PC-3 (cell line): Measurements from ENCODE around the gene COX7A2L. TPM values are rescaled to one million over a fixed set of nuclear protein-coding genes. Genes with fewer than 3 reads are reported as not detected.
A peak's percentile ranks its signal among the peaks of the same experiment; 100 is the strongest.

ENCODE experiments used
- ATAC-seq: fragments of 200-7000 bp; cut with Tn5 transposase; 2 replicates; pipeline ENCODE4 v1.9.1; 2020; ENCODE audit warnings: mild to moderate bottlenecking, moderate library complexity
- BruUV-seq: library from RNA; stranded (reverse); fragments of 400-500 nt; replicated peaks from 2 replicates; lab custom pipeline; 2021; lab: Mats Ljungman, UMichigan
- CTCF ChIA-PET: fragments of 300-600 bp; sonication (Branson Sonifier 250); formaldehyde crosslinking; loops from one replicate; lab custom pipeline; 2022; ENCODE audit warnings: antibody characterized with exemption; lab: Charles Lee
- POLR2A ChIA-PET: fragments of 300-600 bp; sonication (Branson Sonifier 250); formaldehyde crosslinking; loops from one replicate; lab custom pipeline; 2022; ENCODE audit warnings: antibody characterized with exemption; ENCODE audit not compliant: unreplicated experiment; lab: Charles Lee
- DNase-seq: peaks from one replicate; pipeline ENCODE4 v3.0.0-alpha.2; 2015
- H2AFZ ChIP-seq: fragments of 300-600 bp; sonication (generic); 2 replicates; pipeline ENCODE4 v1.6.0; 2016; ENCODE audit warnings: antibody characterized with exemption, low read length
- H3F3A ChIP-seq: fragments of 300-600 bp; sonication (generic); one replicate; pipeline ENCODE4 v1.6.0; 2017; ENCODE audit warnings: antibody characterized with exemption, low read length, control low read depth, mild to moderate bottlenecking; ENCODE audit not compliant: unreplicated experiment
- H3K27ac ChIP-seq: fragments of 300-600 bp; sonication (generic); 2 replicates; pipeline ENCODE4 v1.5.1; 2016; ENCODE audit warnings: mild to moderate bottlenecking, low read length
- H3K27me3 ChIP-seq: fragments of 300-600 bp; sonication (generic); 2 replicates; pipeline ENCODE4 v1.6.1; 2016; ENCODE audit warnings: low read length, mixed read lengths
- H3K36me3 ChIP-seq: fragments of 300-600 bp; sonication (generic); 2 replicates; pipeline ENCODE4 v1.6.1; 2016; ENCODE audit warnings: low read depth, mixed run types, low read length, mixed read lengths
- H3K4me1 ChIP-seq: fragments of 300-600 bp; sonication (generic); 2 replicates; pipeline ENCODE4 v1.5.1; 2016; ENCODE audit warnings: low read length; ENCODE audit not compliant: insufficient read depth
- H3K4me2 ChIP-seq: fragments of 300-600 bp; sonication (generic); 2 replicates; pipeline ENCODE4 v1.6.0; 2016; ENCODE audit warnings: low read length
- H3K4me3 ChIP-seq: fragments of 300-600 bp; sonication (generic); 2 replicates; pipeline ENCODE4 v1.5.1; 2016; ENCODE audit warnings: mild to moderate bottlenecking, low read length, mixed read lengths
- H3K79me2 ChIP-seq: fragments of 300-600 bp; sonication (generic); 2 replicates; pipeline ENCODE4 v1.6.1; 2017; ENCODE audit warnings: low read length, mixed read lengths
- H3K9ac ChIP-seq: fragments of 300-600 bp; sonication (generic); 2 replicates; pipeline ENCODE4 v1.6.0; 2016; ENCODE audit warnings: mild to moderate bottlenecking, low read length
- H3K9me2 ChIP-seq: fragments of 300-600 bp; sonication (generic); replicated peaks from 2 replicates; pipeline ENCODE4 v1.6.1; 2016; ENCODE audit warnings: mixed run types, low read length, mixed read lengths
- H3K9me3 ChIP-seq: fragments of 300-600 bp; sonication (generic); 2 replicates; pipeline ENCODE4 v1.6.1; 2016; ENCODE audit warnings: low read length, mixed read lengths
- H4K20me1 ChIP-seq: fragments of 300-600 bp; sonication (generic); 2 replicates; pipeline ENCODE4 v1.6.1; 2016; ENCODE audit warnings: low read length, mixed read lengths
- CTCF ChIP-seq: fragments of 300-600 bp; sonication (generic); conservative IDR thresholded peaks from 2 replicates; pipeline ENCODE4 v1.5.1; 2017; ENCODE audit warnings: antibody characterized with exemption, low read depth, mild to moderate bottlenecking, low read length
- EZH2 ChIP-seq: fragments of 300-600 bp; sonication (generic); IDR thresholded peaks from one replicate; pipeline ENCODE4 v1.6.1; 2017; ENCODE audit warnings: antibody characterized with exemption, mild to moderate bottlenecking, low read length; ENCODE audit not compliant: unreplicated experiment
- EZH2phosphoT487 ChIP-seq: fragments of 300-600 bp; sonication (generic); IDR thresholded peaks from 2 replicates; pipeline ENCODE4 v1.6.1; 2018; ENCODE audit warnings: mild to moderate bottlenecking, antibody characterized with exemption, low read length, borderline replicate concordance
- intact Hi-C: fragments of 100-400 bp; cut with micrococcal nuclease; formaldehyde crosslinking; loops from 2 replicates; pipeline ENCODE4 v1.9.0; 2023
- total RNA-seq: library from RNA; depleted of rRNA; stranded (reverse); fragments of >200 nt; gene quantifications from 2 replicates; pipeline ENCODE4 v1.2.3, GENCODE V29; 2014

Gene COX7A2L
- total RNA-seq, 1 experiment from 2014 or later: 120 TPM

- POLR2A ChIA-PET: no interaction called here
- no peaks in the 10 kb centered on the region for H3K9me3 ChIP-seq
- CTCF ChIA-PET: no interaction called here
Observed at GRCh38 chr2:42337846-42338566, 23.0 kb downstream of the COX7A2L start.

GRCh38 chr2:42337356-42337820, 23.6 kb downstream of the COX7A2L start:
- H3K27me3 ChIP-seq: no peaks in the 10 kb centered on the region
- no peaks in the 10 kb centered on the region for H4K20me1 ChIP-seq
- no TSS peak for BruUV-seq
- no peak overlapping the region for H2AFZ ChIP-seq
- intact Hi-C loops: no loop called here
- H3K9me3 ChIP-seq: no peaks in the 10 kb centered on the region
- no peak overlapping the region for H3K4me2 ChIP-seq
- DNase-seq (no peak), ATAC-seq (no peak)
- CTCF ChIA-PET: no interaction called here
- POLR2A ChIA-PET: no interaction called here
- H3K27ac ChIP-seq: no peak overlapping the region
- H3K4me1 ChIP-seq: peaks cover 4% of the 10 kb centered on the region; the same call in 1 of the 2 replicates
- no peaks in the 10 kb centered on the region for H3K9me2 ChIP-seq
- no peak overlapping the region for H3K9ac ChIP-seq
- TF ChIP-seq CTCF: 0 out of 2 replicates have a peak, but pooled peaks have one; percentile 23
- no peak for TF ChIP-seq EZH2phosphoT487
- no peak for TF ChIP-seq EZH2
- no peaks in the 10 kb centered on the region for H3F3A ChIP-seq
- no peak overlapping the region for H3K4me3 ChIP-seq
- H3K79me2 ChIP-seq: peaks cover 13% of the 10 kb centered on the region; the same call in 1 of the 2 replicates
- peaks cover 24% of the 10 kb centered on the region; the same call in 1 of the 2 replicates for H3K36me3 ChIP-seq

More at GRCh38 chr2:42337846-42338566, 23.0 kb downstream of the COX7A2L start:
- BruUV-seq: no TSS peak
- no peak overlapping the region for H3K9ac ChIP-seq
- H3K27ac ChIP-seq: no peak overlapping the region
- H3F3A ChIP-seq: no peaks in the 10 kb centered on the region
- no peak overlapping the region for H2AFZ ChIP-seq
- no peaks in the 10 kb centered on the region for H3K9me2 ChIP-seq
- DNase-seq (no peak), ATAC-seq (no peak)
- H3K36me3 ChIP-seq: peaks cover 19% of the 10 kb centered on the region; the same call in 1 of the 2 replicates
- H3K79me2 ChIP-seq: peaks cover 17% of the 10 kb centered on the region
- H3K27me3 ChIP-seq: no peaks in the 10 kb centered on the region
- TF ChIP-seq EZH2 (no peak), EZH2phosphoT487 (no peak), CTCF (no peak)
- peaks cover 10% of the 10 kb centered on the region for H3K4me1 ChIP-seq
- intact Hi-C loops: no loop called here
- no peak overlapping the region for H3K4me3 ChIP-seq
- H3K4me2 ChIP-seq: no peak overlapping the region
- H4K20me1 ChIP-seq: no peaks in the 10 kb centered on the region
